Sciatic nerve (tissue), 2 donors: Measurements from ENCODE around the gene ATXN10. TPM values are rescaled to one million over a fixed set of nuclear protein-coding genes. Genes with fewer than 3 reads are reported as not detected.

Source experiments
- ATAC-seq: fragments of 200-7000 bp; cut with Tn5 transposase; one replicate; pipeline ENCODE4 v1.9.1; 2020; ENCODE audit warnings: mild to moderate bottlenecking, moderate library complexity
- DNase-seq: peaks from one replicate; pipeline ENCODE4 v3.0.0-alpha.2; 2020; ENCODE audit warnings: low spot score
- intact Hi-C: fragments of 100-400 bp; cut with DNase I; formaldehyde crosslinking; loops from one replicate; pipeline ENCODE4 v1.14.2; 2022
- microRNA-seq: library from miRNA; unstranded; fragments of <30 nt; microRNA quantifications from one replicate; pipeline ENCODE4 v1.2.0, GENCODE V29; 2020
- total RNA-seq: library from RNA; stranded (reverse); fragmentation: NEBNext Ultra II Directional; extraction: Animal tissue kit (Norgen Biotek cat#: 25700); gene quantifications from one replicate; pipeline ENCODE4 v1.2.1, GENCODE V29; 2021
- donor health status: DM: no; HTN: no; CAD: no.
- donor health status: DM: no; HTN: no; CAD: no.

ATXN10 gene
- total RNA-seq, 1 donor from 2014 or later, result 130 TPM

DNA sequence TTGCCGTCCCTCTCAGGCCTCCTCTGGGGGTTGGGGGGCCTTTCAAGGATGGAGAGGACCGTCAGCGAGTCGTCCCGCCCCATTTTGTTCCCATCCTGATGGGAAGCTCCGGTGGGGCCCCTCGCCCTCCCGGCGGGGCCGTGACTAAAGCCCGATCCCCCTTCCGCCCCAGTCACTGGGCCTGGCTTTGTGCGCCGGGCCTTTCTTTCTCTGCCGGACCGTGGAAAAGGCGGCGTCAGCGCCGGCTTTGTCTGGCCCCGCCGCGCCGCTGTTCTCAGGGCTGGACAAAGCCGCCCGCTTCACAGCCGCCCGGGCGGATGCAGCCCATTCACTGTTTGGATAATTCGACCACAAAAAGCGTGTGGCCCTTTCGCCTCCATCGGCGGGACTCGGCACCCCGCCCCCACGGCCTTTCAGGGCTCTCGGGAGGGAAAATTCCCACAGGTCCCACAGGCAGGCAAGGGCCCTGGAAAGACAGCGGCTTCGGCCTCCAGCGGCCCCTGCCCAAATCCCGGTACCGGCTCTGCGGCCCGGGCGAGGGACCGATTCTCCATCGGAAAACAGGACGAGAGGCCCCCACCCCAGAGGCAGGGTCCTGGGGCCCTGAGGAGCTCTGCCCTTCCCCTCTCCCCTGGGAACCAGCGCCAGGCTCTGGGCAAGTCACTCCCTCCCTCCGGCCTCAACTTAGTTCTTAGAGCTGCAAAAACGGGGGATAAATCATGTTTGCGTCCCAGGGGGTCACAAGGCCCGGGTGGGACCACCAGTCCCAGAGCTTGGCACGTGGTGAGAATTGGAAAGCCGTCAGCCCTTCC, 218.1 kb downstream of the ATXN10 start:
- DNase-seq (no peak), ATAC-seq (no peak)
- intact Hi-C loops, result no loop called here

DNA sequence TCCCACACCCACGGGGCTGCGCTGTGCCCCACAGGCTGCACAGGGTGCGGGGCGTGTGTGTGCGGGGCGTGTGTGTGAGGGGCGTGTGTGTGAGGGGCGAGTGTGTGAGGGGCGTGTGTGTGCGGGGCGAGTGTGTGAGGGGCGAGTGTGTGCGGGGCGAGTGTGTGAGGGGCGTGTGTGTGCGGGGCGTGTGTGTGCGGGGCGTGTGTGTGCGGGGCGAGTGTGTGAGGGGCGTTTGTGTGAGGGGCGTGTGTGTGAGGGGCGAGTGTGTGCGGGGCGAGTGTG, 218.7 kb downstream of the ATXN10 start:
- no peak for ATAC-seq
- DNase-seq, result no peak
- intact Hi-C loops, result no loop called here

DNA sequence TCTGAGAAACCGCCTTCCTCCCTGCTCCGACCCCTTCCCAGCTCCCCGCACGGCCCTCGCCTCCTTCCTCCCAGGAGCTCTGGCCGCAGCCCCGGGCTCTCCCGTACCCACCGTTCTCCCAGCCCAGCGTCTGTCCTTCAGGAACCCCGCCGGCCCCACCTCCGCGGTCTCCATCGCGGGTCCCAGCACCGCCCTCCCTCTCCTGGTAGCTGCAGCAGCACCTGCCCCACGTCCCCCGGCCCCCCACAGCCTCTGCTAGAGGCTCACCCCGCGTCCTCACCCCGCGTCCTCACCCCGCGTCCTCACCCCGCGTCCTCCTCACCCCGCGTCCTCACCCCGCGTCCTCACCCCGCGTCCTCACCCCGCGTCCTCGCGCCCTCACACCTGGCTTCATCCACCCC, 219.4 kb downstream of the ATXN10 start:
- intact Hi-C loops, result no loop called here
- DNase-seq (no peak), ATAC-seq (no peak)

GRCh38 chr22:45891471-45891995, 219.9 kb downstream of the ATXN10 start:
- intact Hi-C loops, result no loop called here

GRCh38 chr22:45891996-45892621, 220.5 kb downstream of the ATXN10 start:
- DNase-seq, result no peak
- ATAC-seq, result peak; percentile 21
- intact Hi-C loops, result no loop called here

More at GRCh38 chr22:45891471-45891995, 219.9 kb downstream of the ATXN10 start:
- no peak for ATAC-seq
- no peak for DNase-seq

DNA sequence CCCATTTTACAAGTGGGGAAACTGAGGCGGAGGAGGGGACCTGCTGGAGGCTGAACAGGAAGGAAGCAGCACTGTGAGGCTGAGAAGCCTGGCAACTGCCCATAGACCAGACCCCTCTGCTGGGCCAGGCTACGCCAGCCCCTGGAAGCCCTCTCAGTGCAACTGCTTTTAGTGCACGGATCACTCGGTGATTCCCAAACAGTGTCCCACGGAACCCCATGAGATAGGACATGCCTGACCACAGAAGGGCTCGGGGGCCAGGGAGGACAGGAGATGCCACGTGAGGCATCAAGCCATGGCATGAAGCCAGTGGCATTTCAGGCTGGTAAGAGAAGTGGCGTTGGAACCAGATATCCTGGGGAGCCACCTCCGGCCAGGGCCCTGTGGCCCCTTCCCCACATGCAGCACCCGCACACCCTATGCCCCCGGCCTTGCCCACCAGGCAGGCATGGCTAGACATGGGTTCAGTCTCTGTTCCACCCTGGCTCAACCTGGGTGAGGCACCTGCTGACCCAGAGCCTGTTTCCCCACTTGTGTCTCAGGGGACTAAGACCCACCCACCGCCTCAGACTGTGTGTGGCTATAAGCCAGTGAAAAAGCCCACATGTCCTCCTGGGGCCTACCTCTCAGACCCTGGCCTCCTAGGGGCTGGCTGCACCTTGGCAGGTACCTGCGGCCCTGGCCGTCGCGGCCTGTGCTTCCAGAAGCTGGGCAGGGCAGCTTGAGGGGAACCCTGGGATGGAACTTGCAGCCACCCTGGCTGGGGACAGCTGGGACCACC, 221.2 kb downstream of the ATXN10 start:
- no peak for ATAC-seq
- intact Hi-C loops, result no loop called here
- no peak for DNase-seq

GRCh38 chr22:45893516-45893915, 221.9 kb downstream of the ATXN10 start:
- DNase-seq (no peak), ATAC-seq (no peak)
- intact Hi-C loops, result no loop called here

Small RNAs within 50 kb of the gene (microRNA-seq; reads per million reads assigned to microRNA genes)
- gene MIR4762, result not detected

Other genes starting within 250 kb of the ATXN10 start
- 624 TPM for gene FBLN1, start 169.0 kb upstream of the ATXN10 start, total RNA-seq